WTC11 (cell line): ENCODE data around the gene ARHGDIG. TPM values are rescaled to one million over a fixed set of nuclear protein-coding genes. Genes with fewer than 3 reads are reported as not detected.

Source experiments
- ATAC-seq: fragments of 200-7000 bp; cut with Tn5 transposase; 2 replicates; pipeline ENCODE4 v1.10.0; 2021; ENCODE audit warnings: mild to moderate bottlenecking, moderate library complexity
- CTCF ChIA-PET: fragments of 300-600 bp; sonication (Branson Sonifier 250); formaldehyde crosslinking; loops from one replicate; lab custom pipeline; 2021; ENCODE audit warnings: antibody characterized with exemption; lab: Charles Lee
- POLR2A ChIA-PET: fragments of 350-600 bp; sonication (Branson Sonifier 250); formaldehyde crosslinking; loops from one replicate; lab custom pipeline; 2021; ENCODE audit warnings: antibody characterized with exemption; lab: Charles Lee
- DNase-seq: peaks from one replicate; pipeline ENCODE4 v3.0.0; 2021; ENCODE audit warnings: low spot score
- H3K27ac Mint-ChIP-seq: 2 replicates; pipeline ENCODE4 v1.8.0; 2021; ENCODE audit warnings: mixed read lengths
- H3K27me3 Mint-ChIP-seq: 2 replicates; pipeline ENCODE4 v1.8.0; 2021; ENCODE audit warnings: low read depth, mild to moderate bottlenecking, moderate library complexity, mixed read lengths
- H3K36me3 Mint-ChIP-seq: 2 replicates; pipeline ENCODE4 v1.8.0; 2021; ENCODE audit warnings: mixed read lengths
- H3K4me1 Mint-ChIP-seq: 2 replicates; pipeline ENCODE4 v1.8.0; 2022; ENCODE audit warnings: mixed read lengths
- H3K4me3 Mint-ChIP-seq: 2 replicates; pipeline ENCODE4 v1.8.0; 2021; ENCODE audit warnings: mild to moderate bottlenecking, moderate library complexity, mixed read lengths
- H3K9me3 Mint-ChIP-seq: 2 replicates; pipeline ENCODE4 v1.8.0; 2021; ENCODE audit warnings: mixed read lengths
- ATF2 ChIP-seq: sonication (generic); formaldehyde crosslinking; IDR thresholded peaks from 2 replicates; pipeline ENCODE4 v1.8.1; 2022; ENCODE audit warnings: low read depth, missing genetic modification reagents, borderline replicate concordance
- ATF3 ChIP-seq: sonication (generic); formaldehyde crosslinking; conservative IDR thresholded peaks from 2 replicates; pipeline ENCODE4 v1.8.1; 2022; ENCODE audit warnings: mild to moderate bottlenecking, missing genetic modification reagents
- FOXP1 ChIP-seq: sonication (generic); formaldehyde crosslinking; IDR thresholded peaks from 2 replicates; pipeline ENCODE4 v1.8.0; 2022; ENCODE audit warnings: missing genetic modification reagents, mild to moderate bottlenecking, moderate library complexity, borderline replicate concordance
- IRF1 ChIP-seq: sonication (generic); formaldehyde crosslinking; IDR thresholded peaks from 2 replicates; pipeline ENCODE4 v1.8.0; 2023; ENCODE audit warnings: missing genetic modification reagents
- MAX ChIP-seq: sonication (generic); formaldehyde crosslinking; IDR thresholded peaks from 2 replicates; pipeline ENCODE4 v1.8.0; 2022; ENCODE audit warnings: mild to moderate bottlenecking, missing genetic modification reagents
- MYBL2 ChIP-seq: sonication (generic); formaldehyde crosslinking; IDR thresholded peaks from 2 replicates; pipeline ENCODE4 v1.8.1; 2023; ENCODE audit warnings: mild to moderate bottlenecking, moderate library complexity, missing genetic modification reagents
- NR1H2 ChIP-seq: sonication (generic); formaldehyde crosslinking; IDR thresholded peaks from 2 replicates; pipeline ENCODE4 v1.9.0; 2021; ENCODE audit warnings: mild to moderate bottlenecking, moderate library complexity, missing genetic modification reagents
- SMAD4 ChIP-seq: sonication (generic); formaldehyde crosslinking; IDR thresholded peaks from 2 replicates; pipeline ENCODE4 v1.8.0; 2022; ENCODE audit warnings: mild to moderate bottlenecking, missing genetic modification reagents
- SOX15 ChIP-seq: fragments of 250-450 bp; sonication (Bioruptor Pico); IDR thresholded peaks from 2 replicates; pipeline ENCODE4 v1.9.0; 2021; ENCODE audit warnings: mild to moderate bottlenecking
- STAT6 ChIP-seq: sonication (generic); formaldehyde crosslinking; conservative IDR thresholded peaks from 2 replicates; pipeline ENCODE4 v1.8.1; 2023; ENCODE audit warnings: mild to moderate bottlenecking, low read depth, missing genetic modification reagents, moderate library complexity
- TEAD1 ChIP-seq: sonication (generic); formaldehyde crosslinking; IDR thresholded peaks from 2 replicates; pipeline ENCODE4 v1.8.0; 2022; ENCODE audit warnings: mild to moderate bottlenecking, missing genetic modification reagents
- USF2 ChIP-seq: sonication (generic); formaldehyde crosslinking; IDR thresholded peaks from 2 replicates; pipeline ENCODE4 v1.8.1; 2023; ENCODE audit warnings: mild to moderate bottlenecking, missing genetic modification reagents, moderate library complexity
- ZNF121 ChIP-seq: sonication (generic); formaldehyde crosslinking; IDR thresholded peaks from 2 replicates; pipeline ENCODE4 v1.8.0; 2023; ENCODE audit warnings: missing genetic modification reagents
- ZNF232 ChIP-seq: sonication (generic); formaldehyde crosslinking; IDR thresholded peaks from 2 replicates; pipeline ENCODE4 v1.8.0; 2022; ENCODE audit warnings: mild to moderate bottlenecking, missing genetic modification reagents
- ZNF425 ChIP-seq: fragments of 250-450 bp; sonication (Bioruptor Pico); conservative IDR thresholded peaks from 2 replicates; pipeline ENCODE4 v1.9.0; 2021; ENCODE audit warnings: mild to moderate bottlenecking
- ZNF671 ChIP-seq: fragments of 250-450 bp; sonication (Bioruptor Pico); IDR thresholded peaks from 2 replicates; pipeline ENCODE4 v1.8.0; 2021; ENCODE audit warnings: mild to moderate bottlenecking
- total RNA-seq: library from RNA; stranded (reverse); gene quantifications from 3 replicates; pipeline ENCODE4 v1.2.3, GENCODE V29; 2021

Gene ARHGDIG
- total RNA-seq, 1 experiment from 2014 or later = 4.0 TPM

- DNase-seq (no peak), ATAC-seq (no peak)
- H3K4me1 Mint-ChIP-seq = no peaks in the 10 kb centered on the region
- no peak overlapping the region for H3K4me3 Mint-ChIP-seq
- H3K27ac Mint-ChIP-seq = no peak overlapping the region
- H3K36me3 Mint-ChIP-seq = peaks cover 6% of the 10 kb centered on the region; the same call in 1 of the 2 replicates
- ChIA-PET CTCF (interaction anchor here (1.1 kb wide), 1 partner anchor 88 kb away, joined by 5 read pairs; no protein-coding TSS in a partner anchor), POLR2A (no interaction called here)
- TF ChIP-seq IRF1 (CRISPR knock-in tag) (no peak), NR1H2 (CRISPR knock-in tag) (no peak), SOX15 (CRISPR knock-in tag) (no peak), TEAD1 (CRISPR knock-in tag) (no peak), SMAD4 (no peak), ATF3 (CRISPR knock-in tag) (no peak), MAX (no peak), FOXP1 (CRISPR knock-in tag) (no peak), ZNF425 (CRISPR knock-in tag) (no peak), ZNF232 (no peak)
- no peaks in the 10 kb centered on the region for H3K27me3 Mint-ChIP-seq
- no peaks in the 10 kb centered on the region for H3K9me3 Mint-ChIP-seq
Observed at GRCh38 chr16:264440-264951, 15.9 kb upstream of the ARHGDIG start.

GRCh38 chr16:265002-265529 lies 15.3 kb upstream of the ARHGDIG start:
- CTCF ChIA-PET = no interaction called here
- Mint-ChIP-seq H3K27ac (no peak overlapping the region), H3K4me1 (no peaks in the 10 kb centered on the region), H3K4me3 (no peak overlapping the region), H3K27me3 (no peaks in the 10 kb centered on the region), H3K36me3 (peaks cover 6% of the 10 kb centered on the region; the same call in 1 of the 2 replicates), H3K9me3 (no peaks in the 10 kb centered on the region)
- ATAC-seq = no peak
- POLR2A ChIA-PET = no interaction called here
- TF ChIP-seq USF2 (CRISPR knock-in tag) = no peak
- no peak for TF ChIP-seq SMAD4
- TF ChIP-seq ATF2 (CRISPR knock-in tag) = no peak
- no peak for TF ChIP-seq MYBL2
- no peak for TF ChIP-seq STAT6 (CRISPR knock-in tag)
- no peak for TF ChIP-seq ZNF121
- no peak for TF ChIP-seq ZNF671 (CRISPR knock-in tag)
- DNase-seq = no peak
